HG02943 (cell line): ENCODE data around the gene MED12L.
A peak's percentile ranks its signal among the peaks of the same experiment; 100 is the strongest.
"Not testable (repeated sequence)": the region's sequence is repeated elsewhere in the genome, so short reads cannot be mapped to it uniquely, and the experiment has no call there.

Experiments used
- ATAC-seq: cut with Tn5 transposase; IDR thresholded peaks from one replicate; pipeline ENCODE4 v1.9.1; 2021; ENCODE audit warnings: mild to moderate bottlenecking, low read depth, moderate library complexity; ENCODE audit not compliant: unreplicated experiment

MED12L gene

DNA sequence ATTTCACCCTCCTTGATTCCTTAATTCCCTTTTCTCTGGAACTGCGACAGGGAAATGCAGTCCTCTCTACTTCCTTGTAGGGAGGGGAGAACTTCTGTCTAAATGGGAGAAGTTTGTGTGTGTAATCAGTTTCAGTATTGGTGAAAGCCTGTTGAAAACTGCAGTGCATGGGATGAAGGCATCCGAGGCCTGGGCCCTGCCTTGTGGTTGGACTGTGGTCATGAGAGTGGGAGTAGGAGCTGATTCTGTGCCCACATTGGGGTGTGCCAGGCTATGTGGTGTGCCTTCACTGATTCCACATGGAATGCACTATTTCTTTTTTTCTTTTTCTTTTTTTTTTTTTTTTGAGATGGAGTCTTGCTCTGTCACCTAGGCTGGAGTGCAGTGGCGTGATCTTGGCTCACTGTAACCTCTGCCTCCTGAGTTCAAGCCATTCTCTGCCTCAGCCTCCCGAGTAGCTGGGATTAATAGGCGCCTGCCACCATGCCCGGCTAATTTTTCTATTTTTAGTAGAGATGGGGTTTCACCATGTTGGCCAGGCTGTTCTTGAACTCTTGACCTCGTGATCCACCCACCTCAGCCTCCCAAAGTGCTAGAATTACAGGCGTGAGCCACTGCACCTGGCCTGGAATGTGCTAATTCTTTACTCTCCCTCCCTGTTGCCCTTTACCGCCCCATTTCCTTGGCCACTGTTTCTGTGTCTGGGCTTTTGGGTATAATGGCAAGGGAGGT, 84.7 kb downstream of the MED12L start:
- ATAC-seq: not testable (repeated sequence)

GRCh38 chr3:151171145-151171757, 85.8 kb downstream of the MED12L start:
- ATAC-seq: peak; percentile 55

DNA sequence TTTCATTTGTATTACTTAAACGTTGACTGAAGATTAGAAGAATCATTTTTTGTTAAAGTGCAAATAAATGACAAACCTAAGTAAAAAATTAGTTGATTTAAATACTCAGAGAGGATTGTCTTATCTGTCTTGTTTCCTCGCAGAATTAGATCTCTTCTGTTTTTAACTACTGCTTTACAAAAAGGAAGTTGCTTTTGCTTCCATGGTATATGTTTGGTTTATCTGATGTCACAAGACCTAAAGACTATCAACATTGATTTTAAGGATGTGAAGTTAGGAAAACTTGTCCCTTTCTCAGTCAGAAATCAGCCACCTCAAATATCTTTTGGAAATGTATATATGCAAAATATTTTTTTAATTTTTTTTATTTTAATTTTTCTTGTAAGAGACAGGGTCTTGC, 88.9 kb downstream of the MED12L start:
- no peak for ATAC-seq

DNA sequence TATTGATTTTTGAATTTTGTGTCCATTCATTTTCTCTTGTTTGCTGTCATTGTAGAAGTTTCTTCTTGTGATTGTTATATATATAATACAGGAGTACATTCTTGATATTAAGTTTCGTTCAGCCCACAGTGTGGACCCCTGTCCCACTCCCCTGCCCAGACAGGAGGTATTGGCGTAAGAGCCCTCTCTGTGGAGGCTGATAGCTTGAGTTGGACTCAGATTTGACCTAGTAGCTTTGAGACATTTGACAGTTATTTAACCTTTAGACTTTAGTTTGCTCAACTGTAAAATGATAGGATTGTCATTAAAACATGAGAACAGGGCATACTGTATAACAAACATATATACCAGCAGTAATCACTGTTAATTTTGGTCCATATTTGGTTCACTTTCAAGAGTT, 90.5 kb downstream of the MED12L start:
- no peak for ATAC-seq

GRCh38 chr3:151178208-151178845, 92.9 kb downstream of the MED12L start:
- no peak for ATAC-seq

- no peak for ATAC-seq
Observed at GRCh38 chr3:151182349-151183079, 97.0 kb downstream of the MED12L start.

DNA sequence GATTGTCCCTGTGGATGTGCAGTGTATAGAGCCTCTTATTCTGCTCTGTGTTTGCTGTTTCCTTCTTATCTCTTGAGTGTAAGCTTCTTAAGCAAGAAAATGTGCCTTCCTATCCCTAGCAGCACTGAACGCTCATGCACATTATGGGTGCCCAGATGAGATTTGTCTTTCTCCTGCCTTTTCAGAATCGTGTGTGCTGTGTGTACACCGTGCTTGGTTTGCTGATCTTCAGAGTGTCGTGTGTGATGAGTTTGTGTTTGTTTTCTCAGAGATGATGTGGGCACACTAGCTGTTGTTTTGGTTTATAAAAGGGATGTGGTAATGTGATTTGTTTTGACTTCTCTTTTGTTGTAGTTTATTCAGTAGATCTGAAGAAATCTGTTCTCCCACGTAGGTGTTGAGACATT, 97.8 kb downstream of the MED12L start:
- ATAC-seq: no peak

GRCh38 chr3:151191095-151191494, 105.6 kb downstream of the MED12L start:
- no peak for ATAC-seq

GRCh38 chr3:151192545-151192944, 107.1 kb downstream of the MED12L start:
- no peak for ATAC-seq

DNA sequence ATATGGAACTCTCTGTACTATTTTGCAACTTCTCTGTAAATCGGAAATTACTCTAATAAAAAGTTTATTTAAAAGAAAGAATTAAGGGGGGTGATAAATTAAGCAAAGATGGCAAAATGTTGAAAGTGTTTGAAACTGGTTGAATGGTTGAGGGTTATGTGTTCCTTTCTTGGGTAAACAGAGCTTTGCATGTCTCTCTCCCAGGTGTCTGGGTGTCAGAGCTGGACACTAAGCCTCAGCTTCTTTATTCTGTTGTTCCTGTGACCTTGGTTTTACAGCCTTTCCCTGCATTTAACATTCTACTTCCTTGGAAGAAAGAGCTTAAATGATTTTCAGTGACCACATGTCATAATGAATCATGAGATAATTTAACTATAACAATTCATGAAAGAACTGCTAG, 110.4 kb downstream of the MED12L start:
- no peak for ATAC-seq

DNA sequence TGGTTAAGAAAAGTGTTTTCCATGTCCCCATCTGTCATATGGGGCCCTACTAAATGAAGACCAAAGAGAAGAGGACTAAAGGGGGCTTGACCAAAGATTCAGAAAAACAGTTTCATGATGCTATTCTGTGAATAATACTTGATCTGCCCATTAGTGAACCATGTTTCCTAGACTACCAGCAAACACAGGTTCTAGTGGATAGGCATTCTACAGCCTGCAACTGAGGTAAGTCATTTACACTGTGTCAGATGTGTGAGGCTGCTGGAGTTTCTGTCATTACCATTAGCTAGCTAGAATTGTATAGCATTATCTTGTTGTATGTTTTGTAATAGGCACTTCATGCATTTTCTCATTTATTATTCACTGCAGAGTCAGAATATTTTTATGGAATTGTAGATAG, 111.0 kb downstream of the MED12L start:
- no peak for ATAC-seq

GRCh38 chr3:151197228-151197627, 111.8 kb downstream of the MED12L start:
- no peak for ATAC-seq

DNA sequence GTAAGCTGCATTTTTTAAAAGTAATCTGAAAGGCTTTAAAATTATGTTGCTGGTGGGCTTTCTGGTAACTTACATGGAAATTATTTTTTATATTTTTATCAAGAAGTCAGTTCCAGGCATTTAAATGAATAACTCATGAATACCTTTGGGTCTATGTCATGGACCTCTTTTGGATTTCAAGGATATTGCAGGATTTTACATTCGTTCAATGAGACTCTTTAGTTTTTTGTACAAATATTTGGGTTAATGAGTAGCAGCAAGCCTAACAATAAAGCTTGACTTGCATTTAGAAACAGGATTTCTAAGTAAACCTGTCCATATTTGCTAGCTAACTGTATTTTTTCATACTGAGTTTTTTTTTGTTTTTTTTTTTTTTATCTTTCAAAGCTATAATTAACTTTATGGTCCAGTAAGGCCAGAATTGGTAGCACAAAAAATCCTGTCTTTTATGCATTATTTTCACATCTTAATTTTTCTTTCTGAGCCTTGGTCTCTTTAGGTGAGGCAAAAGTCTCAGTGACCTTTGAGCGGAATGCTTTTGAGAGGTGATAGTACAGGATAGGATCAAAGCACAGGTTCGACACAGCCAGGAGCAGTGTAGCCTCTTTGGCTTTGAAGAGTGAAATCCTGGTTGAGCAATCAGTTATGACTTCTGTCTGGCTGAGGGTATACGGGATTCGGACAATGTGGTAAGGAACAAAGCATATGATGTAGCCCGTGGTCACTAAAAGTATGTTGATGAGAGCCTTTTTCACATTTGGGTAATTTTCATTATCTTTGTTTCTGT, 112.7 kb downstream of the MED12L start:
- no peak for ATAC-seq

DNA sequence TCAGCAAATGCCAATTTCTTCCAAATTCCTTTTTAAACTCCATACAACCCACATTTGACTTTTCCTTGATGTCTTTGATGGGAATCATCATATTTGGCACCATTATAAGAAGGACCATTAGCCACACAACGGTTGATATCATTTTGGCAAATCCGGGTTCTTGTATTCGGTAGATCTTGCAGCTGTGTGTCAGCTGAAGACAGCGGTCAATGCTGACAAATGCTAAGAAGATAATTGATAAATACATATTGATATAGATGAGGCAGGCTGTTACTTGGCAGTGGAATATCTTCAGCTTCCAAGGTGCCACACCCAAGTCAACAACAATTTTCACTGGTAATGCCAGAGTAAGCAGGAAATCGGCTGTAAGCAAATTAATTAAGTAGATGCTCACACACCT, 113.4 kb downstream of the MED12L start:
- no peak for ATAC-seq

GRCh38 chr3:151199554-151200438, 114.3 kb downstream of the MED12L start:
- ATAC-seq: no peak

GRCh38 chr3:151200586-151200985, 115.1 kb downstream of the MED12L start:
- ATAC-seq: no peak

DNA sequence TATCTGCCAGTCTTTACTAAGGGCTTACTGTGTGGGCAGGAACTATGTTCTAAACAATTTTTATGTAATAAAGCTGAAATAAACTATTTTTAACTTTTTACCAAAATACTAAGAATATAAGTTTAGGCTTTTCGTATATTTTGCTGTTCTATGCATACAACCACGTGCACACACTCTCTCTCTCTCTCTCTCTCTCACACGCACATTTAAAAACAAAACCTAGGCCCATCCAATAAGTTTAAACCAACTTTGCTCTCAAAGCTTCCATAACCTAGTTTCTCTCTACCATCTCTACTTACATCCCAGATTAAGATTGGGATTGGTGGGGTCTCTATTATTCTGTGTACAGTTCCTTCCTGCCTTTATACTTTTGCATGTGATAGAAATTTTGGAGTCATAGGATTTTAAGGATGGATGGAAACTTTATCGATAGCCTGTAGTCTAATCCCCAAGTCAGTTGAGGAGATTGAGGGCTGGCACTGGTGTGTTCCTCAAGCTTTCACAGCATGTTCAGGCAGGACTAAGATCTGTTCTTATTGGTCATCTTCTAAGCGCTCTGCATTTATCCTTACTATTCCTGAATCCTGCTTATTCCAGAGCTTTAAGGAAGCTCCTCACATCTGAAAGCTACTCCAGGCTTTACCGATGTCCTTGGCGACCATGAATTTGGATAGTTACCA, 115.7 kb downstream of the MED12L start:
- ATAC-seq: no peak

- ATAC-seq: peak; percentile 87
Observed at GRCh38 chr3:151203051-151203420, 117.6 kb downstream of the MED12L start, which contains the start of gene GPR171. GPR171 (minus strand) TSS chr3:151203216; CDS start chr3:151199386, 3,830 bp downstream.
